ENCODE data around the gene FOXI1. TPM values are rescaled to one million over a fixed set of nuclear protein-coding genes. Genes with fewer than 3 reads are reported as not detected.

The FOXI1 gene
- total RNA-seq, 1 donor from 2014 or later: not detected

DNA sequence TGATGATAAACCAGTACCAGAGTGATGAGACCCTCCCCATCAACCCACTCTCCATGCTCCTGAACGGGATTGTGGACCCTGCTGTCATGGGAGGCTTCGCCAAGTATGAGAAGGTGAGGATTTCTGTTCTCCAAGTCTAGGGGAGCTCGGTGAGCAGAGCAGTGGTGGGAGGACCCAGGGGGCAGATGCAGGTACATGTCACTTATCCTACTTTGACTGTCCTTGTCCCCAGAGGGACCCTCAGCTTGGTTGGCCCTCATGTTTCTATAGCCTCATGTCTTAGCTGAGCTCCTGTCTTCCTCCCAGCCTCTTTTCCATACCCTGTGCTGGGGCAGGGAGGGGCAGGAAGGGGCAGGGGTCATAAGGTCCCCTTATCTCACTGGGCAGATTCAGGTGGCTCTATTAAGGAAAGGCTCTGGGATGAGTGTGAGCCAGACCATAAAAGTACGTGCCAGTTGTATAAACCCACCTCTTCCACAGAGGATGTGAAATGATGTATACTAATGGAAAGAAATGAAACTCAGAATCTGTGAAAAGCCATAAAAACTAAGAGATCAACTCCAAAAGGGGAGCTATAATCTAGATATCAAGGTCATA, 38.0 kb upstream of the FOXI1 start:
- H3K36me3 Mint-ChIP-seq: no peaks in the 10 kb centered on the region

GRCh38 chr5:170069512-170069911, 36.2 kb upstream of the FOXI1 start:
- TF ChIP-seq, protein P1, sequence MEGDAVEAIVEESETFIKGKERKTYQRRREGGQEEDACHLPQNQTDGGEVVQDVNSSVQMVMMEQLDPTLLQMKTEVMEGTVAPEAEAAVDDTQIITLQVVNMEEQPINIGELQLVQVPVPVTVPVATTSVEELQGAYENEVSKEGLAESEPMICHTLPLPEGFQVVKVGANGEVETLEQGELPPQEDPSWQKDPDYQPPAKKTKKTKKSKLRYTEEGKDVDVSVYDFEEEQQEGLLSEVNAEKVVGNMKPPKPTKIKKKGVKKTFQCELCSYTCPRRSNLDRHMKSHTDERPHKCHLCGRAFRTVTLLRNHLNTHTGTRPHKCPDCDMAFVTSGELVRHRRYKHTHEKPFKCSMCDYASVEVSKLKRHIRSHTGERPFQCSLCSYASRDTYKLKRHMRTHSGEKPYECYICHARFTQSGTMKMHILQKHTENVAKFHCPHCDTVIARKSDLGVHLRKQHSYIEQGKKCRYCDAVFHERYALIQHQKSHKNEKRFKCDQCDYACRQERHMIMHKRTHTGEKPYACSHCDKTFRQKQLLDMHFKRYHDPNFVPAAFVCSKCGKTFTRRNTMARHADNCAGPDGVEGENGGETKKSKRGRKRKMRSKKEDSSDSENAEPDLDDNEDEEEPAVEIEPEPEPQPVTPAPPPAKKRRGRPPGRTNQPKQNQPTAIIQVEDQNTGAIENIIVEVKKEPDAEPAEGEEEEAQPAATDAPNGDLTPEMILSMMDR (conservative IDR thresholded peaks at IDR 0.05): no peak
- Mint-ChIP-seq H3K27ac (no peak overlapping the region), H3K4me1 (ENCODE audit: unreplicated experiment) (no peaks in the 10 kb centered on the region), H3K9me3 (no peaks in the 10 kb centered on the region), H3K4me3 (no peak overlapping the region), H3K36me3 (no peaks in the 10 kb centered on the region), H3K27me3 (peaks cover 42% of the 10 kb centered on the region)
- DNase-seq (ENCODE audit: extremely low spot score, unreplicated experiment): no peak

More for the DNA sequence above, 38.0 kb upstream of the FOXI1 start:
- TF ChIP-seq, protein P1 (conservative IDR thresholded peaks at IDR 0.05): no peak
- Mint-ChIP-seq H3K4me3 (no peak overlapping the region), H3K27ac (no peak overlapping the region), H3K9me3 (no peaks in the 10 kb centered on the region), H3K4me1 (ENCODE audit: unreplicated experiment) (no peaks in the 10 kb centered on the region), H3K27me3 (peaks cover 40% of the 10 kb centered on the region)
- no peak for DNase-seq (ENCODE audit: extremely low spot score, unreplicated experiment)

DNA sequence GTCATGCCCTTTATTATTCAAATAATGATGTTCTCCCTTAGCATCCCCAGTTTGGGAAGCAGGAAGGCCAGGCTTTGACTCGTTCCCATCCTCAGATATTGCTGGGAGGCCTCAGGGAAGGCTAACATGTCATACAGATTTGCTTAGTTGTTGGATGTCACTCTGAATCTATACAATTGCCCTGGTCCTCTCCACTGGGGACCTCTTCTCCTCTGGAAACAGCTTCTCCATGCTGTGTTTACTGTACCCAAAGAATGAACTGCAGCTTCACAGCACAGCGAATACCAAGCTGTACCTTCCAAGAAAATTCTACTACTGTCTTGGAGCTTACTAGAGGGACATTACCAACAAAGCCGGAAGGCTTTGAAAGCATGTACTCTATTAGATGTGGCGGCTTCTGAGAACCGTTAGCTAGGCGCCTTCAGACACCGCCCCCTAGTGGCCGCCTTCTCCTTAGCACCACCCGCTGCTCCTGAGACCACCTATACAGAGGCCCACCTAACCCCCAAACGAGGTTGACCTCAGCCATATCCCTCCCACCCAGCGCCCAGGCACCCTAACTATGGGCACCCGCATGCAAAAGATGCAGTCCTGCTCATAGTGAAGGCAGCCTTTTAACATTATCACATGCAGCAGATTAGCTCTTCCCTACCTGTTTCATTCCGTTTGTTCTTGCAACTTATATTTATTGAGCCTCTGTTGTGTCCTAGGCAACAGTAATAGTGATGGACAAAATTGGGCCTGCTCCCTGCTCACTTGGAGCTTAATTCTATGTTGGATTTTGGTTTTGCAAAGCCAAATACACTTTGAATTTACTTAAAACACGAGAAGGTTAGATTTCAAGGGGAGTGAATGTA, 34.9 kb upstream of the FOXI1 start:
- no peak for DNase-seq (ENCODE audit: extremely low spot score, unreplicated experiment)
- Mint-ChIP-seq H3K9me3 (no peaks in the 10 kb centered on the region), H3K4me1 (ENCODE audit: unreplicated experiment) (no peaks in the 10 kb centered on the region), H3K27ac (no peak overlapping the region), H3K4me3 (no peak overlapping the region), H3K36me3 (no peaks in the 10 kb centered on the region), H3K27me3 (peaks cover 45% of the 10 kb centered on the region)
- TF ChIP-seq, protein P1 (conservative IDR thresholded peaks at IDR 0.05): peak; percentile 91

DNA sequence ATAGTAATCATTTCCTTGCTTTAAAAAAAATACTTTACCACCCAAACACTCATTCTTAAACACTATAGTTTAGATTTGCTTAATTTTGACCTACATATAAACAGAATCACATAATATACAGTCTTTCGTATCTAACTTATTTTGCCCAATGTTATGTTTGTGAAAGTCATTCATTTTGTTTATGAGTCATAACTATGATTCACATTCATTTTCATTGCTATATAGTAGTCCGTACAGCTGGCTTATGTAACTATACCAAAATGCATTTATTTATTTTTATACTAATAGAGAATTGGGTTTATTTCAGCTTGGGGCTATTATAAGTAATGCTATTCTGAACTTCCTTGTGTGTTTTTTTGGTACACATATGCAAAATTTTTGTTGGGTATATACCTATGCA, 33.9 kb upstream of the FOXI1 start:
- no peaks in the 10 kb centered on the region for H3K4me1 Mint-ChIP-seq (ENCODE audit: unreplicated experiment)
- no peak for DNase-seq (ENCODE audit: extremely low spot score, unreplicated experiment)
- H3K36me3 Mint-ChIP-seq: no peaks in the 10 kb centered on the region
- no peak overlapping the region for H3K27ac Mint-ChIP-seq
- no peaks in the 10 kb centered on the region for H3K9me3 Mint-ChIP-seq
- TF ChIP-seq, protein P1 (conservative IDR thresholded peaks at IDR 0.05): no peak
- H3K4me3 Mint-ChIP-seq: no peak overlapping the region
- peaks cover 45% of the 10 kb centered on the region for H3K27me3 Mint-ChIP-seq

- TF ChIP-seq, protein P1 (conservative IDR thresholded peaks at IDR 0.05): no peak
- H3K4me3 Mint-ChIP-seq: no peak overlapping the region
- H3K27me3 Mint-ChIP-seq: peaks cover 44% of the 10 kb centered on the region
- no peak for DNase-seq (ENCODE audit: extremely low spot score, unreplicated experiment)
- no peaks in the 10 kb centered on the region for H3K9me3 Mint-ChIP-seq
- no peaks in the 10 kb centered on the region for H3K36me3 Mint-ChIP-seq
- no peak overlapping the region for H3K27ac Mint-ChIP-seq
- H3K4me1 Mint-ChIP-seq (ENCODE audit: unreplicated experiment): no peaks in the 10 kb centered on the region
Observed at GRCh38 chr5:170075696-170076095, 30.0 kb upstream of the FOXI1 start.

Data from type B pancreatic cell (in vitro differentiated cells).